ENCODE data around the gene RNF182.
"Not testable (repeated sequence)": the region's sequence is repeated elsewhere in the genome, so short reads cannot be mapped to it uniquely, and the experiment has no call there.

RNF182 gene

DNA sequence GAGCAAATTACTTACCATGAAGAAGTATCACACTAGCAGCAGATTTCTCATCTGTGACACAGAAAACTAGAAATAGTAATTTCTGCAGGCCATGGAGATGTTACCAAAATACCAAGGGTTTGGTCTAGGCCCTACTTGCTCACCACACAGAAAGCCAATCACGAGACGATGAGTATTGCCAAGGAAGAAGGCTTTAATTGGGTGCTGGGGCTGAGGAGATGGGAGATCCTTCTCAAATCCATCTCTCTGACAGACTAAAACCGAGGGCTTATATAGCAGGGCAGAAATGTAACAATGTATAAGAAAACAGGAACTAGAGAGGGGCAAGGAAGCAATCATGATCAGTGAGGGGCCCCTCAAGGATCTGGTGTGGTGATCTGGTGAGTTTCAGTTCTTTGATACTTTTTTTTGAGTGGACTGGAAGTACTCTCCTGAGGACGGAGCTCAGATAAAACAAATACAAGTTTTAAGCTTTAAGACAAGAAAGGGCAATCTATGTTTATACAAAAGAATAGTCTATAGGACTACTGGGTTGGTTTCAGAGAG is 40.9 kb downstream of the RNF182 start:
- no peak for DNase-seq (ENCODE audit: low read depth in 3 of 3)

DNA sequence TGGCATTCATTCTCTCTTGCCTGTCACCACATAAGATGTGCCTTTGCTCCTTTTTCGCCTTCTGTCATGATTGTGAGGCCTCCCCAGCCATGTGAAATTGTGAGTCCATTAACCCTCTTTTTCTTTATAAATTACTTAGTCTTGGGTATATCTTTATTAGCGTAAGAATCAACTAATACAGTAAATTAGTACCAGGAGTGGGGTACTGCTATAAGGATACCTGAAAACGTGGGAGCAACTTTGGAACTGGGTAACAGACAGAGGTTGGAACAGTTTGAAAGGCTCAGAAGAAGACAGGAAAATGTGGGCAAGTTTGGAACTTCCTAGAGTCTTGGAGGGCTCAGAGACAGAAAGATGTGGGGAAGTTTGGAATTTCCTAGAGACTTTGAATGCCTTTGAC is 46.6 kb downstream of the RNF182 start:
- no peak for DNase-seq (ENCODE audit: low read depth in 3 of 3)

DNA sequence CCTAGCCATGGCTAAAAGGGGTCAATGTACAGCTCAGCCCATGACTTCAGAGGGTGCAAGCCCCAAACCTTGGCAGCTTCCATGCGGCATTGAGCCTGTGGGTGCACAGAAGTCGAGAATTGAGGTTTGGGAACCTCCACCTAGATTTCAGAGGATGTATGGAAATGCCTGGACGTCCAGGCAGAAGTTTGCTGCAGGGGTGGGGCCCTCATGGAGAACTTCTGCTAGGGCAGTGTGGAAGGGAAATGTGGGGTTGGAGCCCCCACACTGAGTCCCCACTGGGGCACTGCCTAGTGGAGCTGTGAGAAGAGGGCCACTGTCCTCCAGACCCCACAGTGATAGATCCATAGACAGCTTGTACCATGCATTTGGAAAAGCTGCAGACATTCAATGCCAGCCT is 47.9 kb downstream of the RNF182 start:
- not testable (repeated sequence) for DNase-seq (ENCODE audit: low read depth in 3 of 3)

DNA sequence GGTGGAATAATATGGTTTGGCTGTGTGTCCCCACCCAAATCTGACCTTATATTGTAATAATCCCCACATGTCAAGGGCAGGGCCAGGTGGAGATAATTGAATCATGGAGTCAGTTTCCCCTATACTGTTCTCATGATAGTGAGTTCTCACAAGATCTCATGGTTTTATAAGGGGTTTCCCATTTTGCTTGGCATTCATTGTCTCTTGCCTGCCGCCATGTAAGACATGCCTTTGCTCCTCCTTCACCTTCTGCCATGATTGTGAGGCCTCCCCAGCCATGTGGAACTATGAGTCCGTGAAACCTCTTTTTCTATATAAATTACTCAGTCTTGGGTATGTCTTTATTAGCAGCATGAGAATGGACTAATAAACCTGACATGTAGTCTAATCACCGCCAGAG is 48.7 kb downstream of the RNF182 start:
- not testable (repeated sequence) for DNase-seq (ENCODE audit: low read depth in 3 of 3)

DNA sequence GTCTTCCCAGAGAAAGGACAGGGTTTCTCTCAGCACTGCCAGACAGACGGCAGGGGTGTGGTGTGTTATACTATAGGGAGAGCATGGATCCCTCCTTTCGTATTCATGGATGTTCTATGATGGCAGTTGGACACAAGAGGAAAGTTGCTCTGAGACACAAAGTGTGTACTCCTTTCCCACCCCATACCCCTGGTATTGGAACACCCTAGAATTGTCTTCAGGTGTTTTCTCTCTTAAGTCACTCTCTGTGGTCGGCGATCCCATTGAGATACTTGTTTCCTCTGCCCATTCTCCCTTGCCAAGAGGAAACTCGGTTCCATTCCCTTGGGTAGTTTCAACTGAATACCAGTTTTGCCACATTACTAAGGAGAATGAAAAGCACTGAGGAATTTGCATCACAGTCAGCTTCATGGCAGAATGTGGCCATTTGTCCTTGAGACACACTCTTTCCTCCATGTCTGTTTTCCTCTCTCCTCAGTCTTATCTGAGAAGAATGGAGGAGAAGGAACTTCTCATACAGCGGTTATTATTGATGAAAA is 53.4 kb downstream of the RNF182 start:
- DNase-seq (ENCODE audit: low read depth in 3 of 3): no peak

DNA sequence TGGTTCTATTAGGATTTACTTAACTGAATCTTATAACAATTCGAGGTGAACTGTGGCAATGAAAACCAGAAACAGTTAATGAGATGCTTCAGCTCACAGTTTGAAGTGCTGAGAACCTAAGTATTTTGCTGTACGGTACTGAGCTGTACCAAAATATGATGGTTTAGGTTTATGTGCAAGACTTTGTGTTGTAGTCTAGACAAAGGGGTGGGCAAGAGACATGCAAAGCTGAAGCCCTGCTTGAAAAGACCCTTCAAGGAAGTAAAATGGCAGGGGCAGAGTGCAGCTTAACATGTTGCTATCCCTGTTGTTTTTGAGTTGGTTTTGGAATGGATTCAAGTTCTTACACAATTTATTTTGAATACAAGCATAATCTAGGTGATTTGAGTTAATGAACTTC is 54.0 kb downstream of the RNF182 start:
- no peak for DNase-seq (ENCODE audit: low read depth in 3 of 3)

DNA sequence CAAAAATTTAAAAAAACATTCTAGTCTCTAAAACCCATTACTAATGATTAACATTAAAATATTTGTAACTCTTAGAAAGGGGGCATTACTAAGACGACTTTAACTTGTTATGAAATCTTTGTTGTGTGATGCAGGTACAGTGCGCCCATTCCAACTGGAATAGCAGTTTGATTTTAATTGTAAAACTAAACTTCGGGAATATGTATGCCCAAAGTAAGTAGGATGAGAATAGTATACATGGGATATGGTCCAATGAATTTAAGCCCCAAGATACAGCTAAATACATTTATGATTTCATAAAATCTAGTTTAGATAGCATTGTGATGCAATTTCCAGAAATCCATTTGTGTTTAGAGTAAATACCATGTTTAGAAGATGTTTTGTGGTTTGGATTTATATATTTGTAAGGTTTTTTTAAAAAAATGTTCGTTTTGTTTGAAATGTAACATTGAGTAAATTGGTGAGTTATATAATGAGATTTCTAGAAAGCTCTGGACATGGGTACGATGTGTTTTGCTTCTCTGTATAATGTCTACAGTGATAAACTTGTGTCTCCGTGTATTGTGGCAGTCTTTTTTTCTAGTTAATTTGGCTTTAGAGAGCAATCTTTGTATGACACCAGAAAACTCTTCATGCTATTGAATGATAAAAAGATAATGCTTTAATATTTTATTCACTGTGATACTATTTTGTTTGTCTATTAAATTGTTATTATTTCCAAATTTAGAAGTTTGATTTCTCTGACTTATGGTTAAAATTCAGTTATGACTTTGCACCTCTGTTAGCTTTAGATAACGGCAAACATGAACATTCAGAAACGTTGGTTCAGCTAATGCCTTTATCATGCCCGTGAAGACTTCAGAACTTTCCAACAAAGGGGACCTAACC is 54.8 kb downstream of the RNF182 start:
- DNase-seq (ENCODE audit: low read depth in 3 of 3): no peak

DNA sequence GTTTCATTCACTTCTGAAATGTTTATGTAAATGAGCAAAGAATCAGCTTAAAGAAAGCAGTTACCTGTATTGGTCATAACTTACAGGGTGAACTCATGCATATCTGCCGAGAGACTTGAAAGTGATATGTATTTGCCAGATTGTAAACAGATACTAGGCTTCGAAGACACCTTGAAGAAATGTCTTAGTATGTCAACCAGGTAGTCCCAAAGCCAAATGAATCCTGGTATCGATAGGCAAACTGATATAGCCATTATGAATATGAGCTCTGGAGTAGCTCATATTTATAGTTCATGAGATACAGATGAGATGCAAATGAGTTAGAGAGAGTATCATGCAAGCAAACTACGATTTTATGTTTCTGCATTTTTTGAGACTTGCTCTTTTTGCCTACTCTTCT is 55.8 kb downstream of the RNF182 start:
- DNase-seq (ENCODE audit: low read depth in 3 of 3): no peak

DNA sequence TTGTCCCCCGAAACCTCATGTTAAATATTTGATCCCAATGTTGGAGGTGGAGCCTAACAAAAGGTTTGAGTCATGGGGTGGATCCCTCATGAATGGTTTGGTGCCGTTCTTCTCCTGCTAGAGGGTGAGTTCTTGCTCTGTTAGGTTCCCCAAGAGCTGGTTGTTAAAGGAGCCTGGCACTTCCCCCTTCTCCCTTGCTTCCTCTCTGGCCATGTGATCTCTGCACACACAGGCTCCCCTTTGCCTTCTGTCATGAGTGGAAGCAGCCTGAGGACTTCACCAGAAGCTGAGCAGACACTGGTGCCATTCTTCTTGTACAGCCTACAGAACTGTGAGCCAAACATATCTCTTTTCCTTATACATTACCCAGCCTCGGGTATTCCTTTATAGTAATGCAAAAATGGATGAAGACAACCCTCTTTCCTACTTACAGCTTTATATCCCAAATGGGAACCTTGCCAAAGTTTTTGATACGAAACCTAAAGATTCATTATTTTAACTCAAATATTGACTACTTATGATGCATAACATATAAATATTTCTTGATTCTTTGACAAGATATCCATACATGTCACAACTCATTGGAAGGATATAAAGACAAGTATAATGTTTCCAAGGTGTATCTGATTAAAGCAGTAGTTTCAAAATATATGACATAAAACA is 61.0 kb downstream of the RNF182 start:
- no peak for DNase-seq (ENCODE audit: low read depth in 3 of 3)

DNA sequence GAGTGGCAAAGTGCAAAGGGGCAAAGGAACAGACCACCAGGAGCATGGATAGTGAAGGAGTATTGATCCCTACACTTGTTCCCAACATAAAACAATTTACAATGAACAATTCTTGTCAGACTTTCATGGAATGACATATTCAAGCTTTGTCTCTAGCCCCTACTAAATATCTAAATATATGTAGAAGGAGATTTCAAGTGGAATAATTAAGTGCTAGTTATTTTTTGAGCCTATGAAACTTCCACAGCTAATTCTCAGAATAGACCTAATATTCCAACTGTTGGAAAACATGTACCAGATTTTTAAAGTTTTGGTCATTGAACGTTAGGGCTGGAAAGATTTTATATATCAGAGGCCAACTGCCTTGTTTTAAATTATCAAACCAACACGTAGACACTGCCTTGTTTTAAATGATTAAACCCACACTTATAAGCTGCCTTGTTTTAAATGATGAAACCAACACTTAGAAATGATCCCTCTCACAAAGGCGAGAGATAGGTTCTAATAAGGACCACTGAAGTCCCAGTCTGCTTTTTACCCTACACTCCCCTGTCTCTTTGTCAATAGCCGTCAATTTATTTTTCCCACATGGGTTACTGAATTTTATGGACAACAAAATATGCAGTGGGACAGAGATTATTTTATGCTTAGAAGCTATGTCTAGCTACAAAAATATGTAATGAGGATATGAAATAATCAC is 62.1 kb downstream of the RNF182 start:
- no peak for DNase-seq (ENCODE audit: low read depth in 3 of 3)

DNA sequence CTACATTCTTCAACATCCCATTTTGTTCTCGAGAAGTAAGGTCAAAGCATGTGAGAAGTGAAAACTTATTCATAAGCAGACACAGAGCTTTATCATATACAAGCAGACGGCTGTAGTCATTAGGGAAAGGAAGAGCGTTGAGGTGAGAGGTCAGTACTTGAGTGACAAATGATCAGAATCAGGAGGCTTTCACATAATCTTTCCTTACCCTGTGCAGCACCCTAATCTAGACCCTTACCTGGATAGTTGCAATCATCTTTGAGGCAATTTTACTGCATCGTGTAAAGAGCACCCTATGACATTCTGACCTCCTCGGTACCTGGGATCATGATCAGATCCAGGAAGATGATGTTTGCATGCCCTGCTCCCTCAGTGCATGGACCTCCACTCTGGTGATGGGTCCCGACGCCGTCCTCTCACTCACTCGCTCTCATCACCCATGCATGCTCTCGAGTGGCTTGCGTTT is 62.7 kb downstream of the RNF182 start:
- DNase-seq (ENCODE audit: low read depth in 3 of 3): no peak

DNA sequence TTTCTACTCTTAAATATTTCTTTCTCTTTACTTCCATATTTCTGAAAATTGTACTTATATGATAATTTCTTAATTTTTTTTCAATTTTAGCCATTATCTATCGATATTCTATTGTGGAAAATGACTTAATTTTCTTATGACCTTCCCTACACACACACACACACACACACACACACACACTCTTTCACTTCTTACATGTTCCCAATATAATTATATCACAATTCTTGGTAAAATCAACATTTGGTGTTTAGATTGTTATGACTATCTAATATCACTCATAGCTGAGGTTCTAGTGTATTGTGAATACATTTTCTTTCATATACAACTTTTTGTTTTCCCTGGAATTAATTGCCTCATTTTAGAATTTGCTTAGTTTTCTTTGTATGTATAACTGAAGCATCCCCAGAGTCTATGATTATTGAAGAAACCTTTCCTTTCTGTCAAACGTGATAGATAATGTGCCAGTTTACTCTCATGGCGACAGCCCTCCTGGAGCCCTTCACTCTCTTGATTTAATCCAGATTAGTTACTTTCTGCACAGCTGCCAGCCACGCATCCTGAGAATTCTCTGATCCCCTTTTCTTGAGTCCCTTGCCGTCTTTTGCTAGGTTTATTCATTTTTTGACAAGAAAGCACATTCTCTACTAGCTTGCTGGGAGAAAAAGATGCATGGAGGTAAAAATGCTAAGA is 63.4 kb downstream of the RNF182 start:
- no peak for DNase-seq (ENCODE audit: low read depth in 3 of 3)

DNA sequence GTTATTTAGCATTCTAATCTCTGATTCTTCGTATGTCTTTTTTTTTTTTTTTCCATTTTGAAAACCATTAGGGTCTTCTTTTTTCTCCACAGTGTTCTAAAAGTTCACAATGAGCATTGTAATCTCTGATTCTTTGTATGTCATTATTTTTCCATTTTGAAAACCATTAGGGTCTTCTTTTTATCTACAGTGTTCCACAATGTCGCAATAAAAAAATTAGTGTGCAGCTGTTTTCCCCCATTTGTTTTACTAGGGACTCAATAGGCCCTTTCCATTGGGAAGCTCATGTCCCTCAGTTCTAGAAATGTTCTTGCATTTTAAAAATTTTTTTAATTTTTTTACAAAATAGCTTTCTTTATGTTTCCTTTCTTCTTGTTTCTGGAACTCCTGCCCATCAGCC is 64.2 kb downstream of the RNF182 start:
- DNase-seq (ENCODE audit: low read depth in 3 of 3): no peak

DNA sequence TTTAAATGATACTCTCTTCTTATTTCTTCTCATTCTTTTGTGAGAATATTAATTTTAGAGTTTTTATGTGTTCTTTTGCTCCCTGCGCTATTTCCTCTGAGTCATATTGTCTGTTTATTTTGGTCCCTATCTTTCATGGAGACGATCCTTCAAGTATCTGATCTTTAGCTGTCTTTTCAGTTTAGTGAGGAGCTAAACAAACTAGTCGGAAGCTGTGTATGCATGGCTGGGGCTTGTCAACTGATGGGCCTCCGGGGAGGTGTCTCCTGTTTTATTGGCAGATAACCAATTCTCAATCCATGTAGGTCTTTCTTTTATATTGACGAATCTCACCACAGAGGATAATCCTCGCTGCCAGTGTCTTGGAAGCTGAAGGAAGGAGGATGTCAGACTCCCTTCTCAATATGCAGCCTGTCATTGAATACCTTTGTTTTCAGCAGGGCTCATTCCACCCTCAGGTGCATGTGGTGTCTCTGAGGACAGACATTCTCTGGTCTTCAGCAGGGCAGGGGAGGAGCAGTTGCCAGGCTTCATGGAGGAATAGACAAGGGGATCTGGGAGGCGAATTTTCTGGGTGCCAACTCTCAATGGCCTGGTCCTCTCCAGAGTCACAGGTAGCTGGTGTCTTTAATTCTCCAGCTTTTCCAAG is 64.9 kb downstream of the RNF182 start:
- no peak for DNase-seq (ENCODE audit: low read depth in 3 of 3)

DNA sequence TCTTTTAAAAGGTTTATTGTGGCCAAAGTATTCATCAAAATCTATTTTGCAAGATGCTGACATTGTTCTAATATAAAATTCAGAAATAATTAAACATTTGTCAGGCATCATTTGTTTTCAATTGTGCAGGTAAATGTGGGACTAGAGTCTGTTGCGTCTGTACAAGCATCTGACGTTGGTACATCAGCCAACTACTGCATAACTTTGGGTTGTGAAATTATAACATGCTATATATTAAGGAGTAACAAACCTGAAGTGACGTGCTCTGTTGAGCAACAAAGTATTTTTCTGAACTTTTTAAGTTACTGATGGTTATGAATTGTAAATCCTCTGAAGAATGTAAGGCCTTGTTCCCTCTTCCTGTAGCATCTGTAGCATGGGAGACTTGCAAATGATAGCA is 66.0 kb downstream of the RNF182 start:
- no peak for DNase-seq (ENCODE audit: low read depth in 3 of 3)

DNA sequence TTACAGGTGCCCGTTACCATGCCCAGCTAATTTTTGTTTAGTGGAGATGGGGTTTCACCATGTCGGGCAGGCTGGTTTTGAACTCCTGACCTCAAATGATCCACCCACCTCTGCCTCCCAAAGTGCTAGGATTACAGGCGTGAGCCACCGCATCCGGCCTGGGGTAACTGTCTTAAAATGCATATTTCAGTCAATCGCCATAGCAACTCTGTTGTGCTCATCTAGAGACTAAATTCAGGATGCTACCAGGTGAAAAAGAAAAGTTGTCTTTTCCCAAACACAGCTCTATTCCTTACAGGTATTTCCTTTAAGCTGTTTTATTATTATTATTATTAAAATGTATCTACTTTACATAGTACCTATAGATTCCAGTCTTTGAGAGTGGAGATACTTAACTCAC is 66.6 kb downstream of the RNF182 start:
- no peak for DNase-seq (ENCODE audit: low read depth in 3 of 3)

DNA sequence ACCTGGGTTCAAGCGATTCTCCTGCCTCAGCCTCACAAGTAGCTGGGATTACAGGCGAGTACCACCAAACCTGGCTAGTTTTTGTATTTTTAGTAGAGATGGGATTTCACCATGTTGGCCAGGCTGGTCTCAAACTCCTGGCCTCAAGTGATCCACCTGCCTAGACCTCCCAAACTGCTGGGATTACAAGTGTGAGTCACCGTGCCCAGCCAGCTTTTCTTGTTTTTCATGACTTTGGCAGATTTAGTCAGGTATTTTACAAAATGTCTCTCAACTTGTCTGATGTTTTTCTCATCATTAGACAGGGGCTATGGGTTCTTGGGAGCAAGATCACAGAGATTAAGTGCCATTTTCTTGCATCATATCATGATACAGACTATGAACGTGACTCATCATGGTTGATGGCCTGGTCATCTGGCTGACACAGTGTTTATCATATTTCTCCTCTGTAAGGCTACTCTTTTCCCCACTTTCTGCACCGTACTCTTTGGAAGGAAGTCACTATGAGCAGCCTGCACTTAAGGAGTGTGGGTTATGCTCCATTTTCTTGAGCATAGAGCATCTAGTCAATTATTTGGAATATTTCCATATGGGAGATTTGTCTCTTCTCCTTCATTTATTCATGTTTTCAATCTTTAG is 67.8 kb downstream of the RNF182 start:
- DNase-seq (ENCODE audit: low read depth in 3 of 3): no peak

DNA sequence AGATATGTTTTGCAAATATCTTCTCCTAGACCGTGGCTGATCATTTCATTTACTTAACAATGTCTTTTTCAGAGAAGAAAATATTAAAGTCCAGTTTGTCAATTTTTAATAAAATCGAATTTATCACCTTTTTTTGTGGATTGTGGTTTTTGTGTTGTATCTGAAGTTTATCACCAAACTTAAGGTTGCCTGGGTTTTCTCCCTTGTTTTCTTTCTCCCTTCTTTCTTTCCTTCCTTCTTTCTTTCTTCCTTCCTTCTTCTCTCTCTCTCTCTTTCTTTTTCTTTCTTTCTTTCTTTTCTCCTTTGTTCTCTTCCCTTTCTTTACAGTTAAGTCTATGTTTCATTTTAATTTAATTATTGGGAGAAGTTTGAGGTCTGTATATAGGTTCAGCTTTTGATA is 68.7 kb downstream of the RNF182 start:
- no peak for DNase-seq (ENCODE audit: low read depth in 3 of 3)

DNA sequence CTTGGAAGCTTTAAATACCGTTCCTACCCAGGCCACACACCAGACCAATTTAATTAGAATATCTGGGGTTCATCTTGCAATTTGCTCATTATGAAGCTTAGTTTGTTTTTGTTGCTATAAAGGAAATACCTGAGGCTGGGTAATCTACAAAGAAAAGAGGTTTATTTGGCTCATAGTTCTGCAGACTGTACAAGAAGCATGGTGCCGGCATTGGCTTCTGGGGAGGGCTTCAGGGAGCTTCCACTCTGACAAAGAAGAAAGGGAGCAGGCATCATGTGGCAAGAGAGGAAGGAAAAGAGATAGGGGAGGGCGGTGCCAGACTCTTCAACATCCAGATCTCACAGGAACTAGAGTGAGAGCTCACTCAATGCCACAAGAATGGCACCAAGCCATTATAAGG is 73.6 kb downstream of the RNF182 start:
- no peak for DNase-seq (ENCODE audit: low read depth in 3 of 3)

DNA sequence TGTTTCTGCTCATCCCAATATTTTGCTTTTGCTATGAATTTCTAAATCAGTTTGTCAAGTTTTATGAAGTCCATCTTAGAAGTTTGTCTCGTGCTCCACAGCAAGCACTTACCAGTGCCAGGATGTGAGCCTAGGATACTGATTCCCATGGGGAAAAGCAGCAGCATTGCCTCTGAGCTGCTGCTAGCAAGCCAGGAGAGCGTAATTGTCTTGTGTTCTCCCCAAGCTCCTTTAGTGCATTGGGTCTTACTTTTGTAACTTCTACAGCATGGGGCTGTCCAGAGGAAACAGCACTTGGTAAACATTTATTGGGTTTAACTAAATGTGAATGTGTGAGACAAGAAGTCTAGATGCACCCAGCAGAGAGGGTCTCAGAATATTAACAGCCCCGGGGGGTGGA is 76.1 kb downstream of the RNF182 start:
- no peak for DNase-seq (ENCODE audit: low read depth in 3 of 3)

All from stimulated activated CD4-positive, alpha-beta T cell treated with anti-CD3 and anti-CD28 coated beads, TNF-alpha, amount 100 ng/mL, for 48 hours (primary cell).